Pons (tissue), 1 donor: Measurements from ENCODE around the gene FKBP1A.
"Not testable (repeated sequence)": the region's sequence is repeated elsewhere in the genome, so short reads cannot be mapped to it uniquely, and the experiment has no call there.

Experiments
- DNase-seq: peaks from one replicate; pipeline ENCODE4 v3.0.0-alpha.2; 2016; ENCODE audit warnings: low spot score

FKBP1A gene

GRCh38 chr20:1415667-1416468, 23.0 kb upstream of the FKBP1A start:
- no peak for DNase-seq

GRCh38 chr20:1414982-1415381, 22.1 kb upstream of the FKBP1A start:
- no peak for DNase-seq

GRCh38 chr20:1405801-1406200, 12.9 kb upstream of the FKBP1A start:
- DNase-seq: no peak

- DNase-seq: no peak
Measured at GRCh38 chr20:1403624-1404023, 10.8 kb upstream of the FKBP1A start.

GRCh38 chr20:1402149-1402548, 9.3 kb upstream of the FKBP1A start:
- no peak for DNase-seq

GRCh38 chr20:1401451-1401907, 8.6 kb upstream of the FKBP1A start:
- no peak for DNase-seq

- not testable (repeated sequence) for DNase-seq
Measured at GRCh38 chr20:1399678-1400366, 7.0 kb upstream of the FKBP1A start.

GRCh38 chr20:1398185-1398584, 5.3 kb upstream of the FKBP1A start:
- not testable (repeated sequence) for DNase-seq

GRCh38 chr20:1397710-1398109, 4.9 kb upstream of the FKBP1A start:
- no peak for DNase-seq

- no peak for DNase-seq
Measured at GRCh38 chr20:1396702-1397101, 3.8 kb upstream of the FKBP1A start.

- DNase-seq: no peak
Measured at GRCh38 chr20:1396264-1396663, 3.4 kb upstream of the FKBP1A start.

GRCh38 chr20:1394686-1395085, 1.8 kb upstream of the FKBP1A start:
- DNase-seq: no peak

GRCh38 chr20:1393507-1393882, 641 bp upstream of the FKBP1A start:
- no peak for DNase-seq

- DNase-seq: no peak
Measured at GRCh38 chr20:1392443-1392692, 486 bp downstream of the FKBP1A start.

GRCh38 chr20:1391640-1392442, 1.0 kb downstream of the FKBP1A start:
- DNase-seq: peak; percentile 35

GRCh38 chr20:1390581-1391403, 2.1 kb downstream of the FKBP1A start:
- DNase-seq: no peak

GRCh38 chr20:1389703-1390580, 2.9 kb downstream of the FKBP1A start:
- no peak for DNase-seq

- DNase-seq: no peak
Measured at GRCh38 chr20:1388741-1389483, 3.9 kb downstream of the FKBP1A start.

- DNase-seq: no peak
Measured at GRCh38 chr20:1388253-1388652, 4.6 kb downstream of the FKBP1A start.

- DNase-seq: no peak
Measured at GRCh38 chr20:1386323-1386722, 6.5 kb downstream of the FKBP1A start.
